Hepatocyte (in vitro differentiated cells): Measurements from ENCODE around the gene PTPN3. TPM values are rescaled to one million over a fixed set of nuclear protein-coding genes. Genes with fewer than 3 reads are reported as not detected.

Experiments used
- DNase-seq: peaks from one replicate; pipeline ENCODE4 v3.0.0-alpha.2; 2016; ENCODE audit warnings: low spot score
- H2AFZ ChIP-seq: fragments of 200-600 bp; sonication (generic); 2 replicates; pipeline ENCODE4 v1.6.0; 2016; ENCODE audit warnings: antibody characterized with exemption, mild to moderate bottlenecking
- H3K27ac ChIP-seq: fragments of 200-600 bp; sonication (generic); 2 replicates; pipeline ENCODE4 v1.5.1; 2016; ENCODE audit warnings: mild to moderate bottlenecking
- H3K27me3 ChIP-seq: fragments of 200-600 bp; sonication (generic); 2 replicates; pipeline ENCODE4 v1.6.1; 2016
- H3K36me3 ChIP-seq: fragments of 200-600 bp; sonication (generic); replicated peaks from 2 replicates; pipeline ENCODE4 v1.5.1; 2016; ENCODE audit warnings: low read depth; ENCODE audit not compliant: insufficient read depth
- H3K4me1 ChIP-seq: fragments of 200-600 bp; sonication (generic); 2 replicates; pipeline ENCODE4 v1.5.1; 2016; ENCODE audit warnings: mild to moderate bottlenecking, moderate library complexity; ENCODE audit not compliant: insufficient read depth
- H3K4me2 ChIP-seq: fragments of 200-600 bp; sonication (generic); 2 replicates; pipeline ENCODE4 v1.6.0; 2016
- H3K4me3 ChIP-seq: fragments of 200-600 bp; sonication (generic); 2 replicates; pipeline ENCODE4 v1.5.1; 2016; ENCODE audit warnings: mild to moderate bottlenecking
- H3K79me2 ChIP-seq: fragments of 200-600 bp; sonication (generic); 2 replicates; pipeline ENCODE4 v1.6.0; 2017; ENCODE audit warnings: mild to moderate bottlenecking
- H3K9me2 ChIP-seq: fragments of 200-600 bp; sonication (generic); replicated peaks from 2 replicates; pipeline ENCODE4 v1.6.0; 2017; ENCODE audit warnings: mild to moderate bottlenecking; ENCODE audit not compliant: insufficient read depth
- H3K9me3 ChIP-seq: fragments of 200-600 bp; sonication (generic); 2 replicates; pipeline ENCODE4 v1.5.1; 2016; ENCODE audit warnings: low read depth, mild to moderate bottlenecking
- H4K20me1 ChIP-seq: fragments of 200-600 bp; sonication (generic); 2 replicates; pipeline ENCODE4 v1.6.0; 2016; ENCODE audit warnings: mild to moderate bottlenecking; ENCODE audit not compliant: insufficient read depth, poor library complexity, severe bottlenecking
- EZH2 ChIP-seq: fragments of 200-600 bp; sonication (generic); IDR thresholded peaks from 2 replicates; pipeline ENCODE4 v1.6.1; 2016; ENCODE audit warnings: antibody characterized with exemption, mild to moderate bottlenecking, borderline replicate concordance
- EZH2phosphoT487 ChIP-seq: fragments of 200-600 bp; sonication (generic); IDR thresholded peaks from one replicate; pipeline ENCODE4 v1.6.1; 2018; ENCODE audit warnings: antibody characterized with exemption, mild to moderate bottlenecking, low read depth, moderate library complexity; ENCODE audit not compliant: unreplicated experiment, severe bottlenecking
- WGBS: methylation state at CpG from one replicate; pipeline ENCODE4 v1.1.6; 2016; ENCODE audit warnings: low lambda C conversion rate; ENCODE audit errors: missing lambda C conversion rate; 5-methylcytosine and 5-hydroxymethylcytosine counted together
- polyA plus RNA-seq: library from polyadenylated mRNA; unstranded; fragments of >200 nt; fragmentation: Nextera tagmentation; extraction: Ambion mirVana; gene quantifications from 2 replicates; pipeline ENCODE4 v1.2.1, GENCODE V29; 2016
- total RNA-seq: library from RNA; depleted of rRNA; stranded (reverse); fragments of >200 nt; gene quantifications from 2 replicates; pipeline ENCODE4 v1.2.3, GENCODE V29; 2014
- TF ChIP-seq, protein P1 (sequence below): fragments of 200-600 bp; sonication (generic); IDR thresholded peaks from 2 replicates; pipeline ENCODE4 v1.5.1; 2016; ENCODE audit warnings: antibody characterized with exemption, mild to moderate bottlenecking; ENCODE audit not compliant: poor library complexity

Gene PTPN3
- total and polyA plus RNA-seq, 2 experiments from 2014 or later = 4.4 to 12.1 TPM

DNA sequence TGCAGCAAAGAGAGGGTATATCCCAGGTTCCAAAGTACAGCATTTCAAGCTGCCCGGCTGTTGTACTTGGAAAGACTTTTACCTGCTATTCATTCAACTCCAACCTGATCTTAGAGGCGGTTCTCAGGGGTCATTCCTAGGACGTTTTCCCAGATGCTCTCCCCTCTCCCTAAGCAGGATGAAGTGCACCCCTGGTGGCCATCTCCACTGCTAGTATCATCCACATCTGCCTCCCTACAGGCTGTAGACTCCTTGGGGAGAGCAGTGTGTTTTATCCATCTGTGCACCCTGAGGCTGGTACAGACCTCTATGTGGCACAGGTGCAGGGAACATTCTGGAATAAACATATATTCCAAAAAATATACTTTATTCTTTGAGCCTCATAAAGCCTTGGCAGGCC, 56.8 kb downstream of the PTPN3 start:
- Histone ChIP-seq H3K27me3 (no peaks in the 10 kb centered on the region), H3K9me3 (no peaks in the 10 kb centered on the region), H3K9me2 (no peaks in the 10 kb centered on the region), H3K4me2 (no peak overlapping the region), H3K27ac (peak overlapping the region; percentile 47), H3K4me3 (no peak overlapping the region), H3K79me2 (no peaks in the 10 kb centered on the region), H3K4me1 (no peaks in the 10 kb centered on the region), H2AFZ (no peak overlapping the region), H3K36me3 (no peaks in the 10 kb centered on the region), H4K20me1 (no peaks in the 10 kb centered on the region)
- DNase-seq = peak; percentile 17
- 47% methylated on average over 3 of the region's 3 CpGs for WGBS
- TF ChIP-seq, protein P1, sequence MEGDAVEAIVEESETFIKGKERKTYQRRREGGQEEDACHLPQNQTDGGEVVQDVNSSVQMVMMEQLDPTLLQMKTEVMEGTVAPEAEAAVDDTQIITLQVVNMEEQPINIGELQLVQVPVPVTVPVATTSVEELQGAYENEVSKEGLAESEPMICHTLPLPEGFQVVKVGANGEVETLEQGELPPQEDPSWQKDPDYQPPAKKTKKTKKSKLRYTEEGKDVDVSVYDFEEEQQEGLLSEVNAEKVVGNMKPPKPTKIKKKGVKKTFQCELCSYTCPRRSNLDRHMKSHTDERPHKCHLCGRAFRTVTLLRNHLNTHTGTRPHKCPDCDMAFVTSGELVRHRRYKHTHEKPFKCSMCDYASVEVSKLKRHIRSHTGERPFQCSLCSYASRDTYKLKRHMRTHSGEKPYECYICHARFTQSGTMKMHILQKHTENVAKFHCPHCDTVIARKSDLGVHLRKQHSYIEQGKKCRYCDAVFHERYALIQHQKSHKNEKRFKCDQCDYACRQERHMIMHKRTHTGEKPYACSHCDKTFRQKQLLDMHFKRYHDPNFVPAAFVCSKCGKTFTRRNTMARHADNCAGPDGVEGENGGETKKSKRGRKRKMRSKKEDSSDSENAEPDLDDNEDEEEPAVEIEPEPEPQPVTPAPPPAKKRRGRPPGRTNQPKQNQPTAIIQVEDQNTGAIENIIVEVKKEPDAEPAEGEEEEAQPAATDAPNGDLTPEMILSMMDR = peak; percentile 11
- TF ChIP-seq EZH2phosphoT487 = no peak

DNA sequence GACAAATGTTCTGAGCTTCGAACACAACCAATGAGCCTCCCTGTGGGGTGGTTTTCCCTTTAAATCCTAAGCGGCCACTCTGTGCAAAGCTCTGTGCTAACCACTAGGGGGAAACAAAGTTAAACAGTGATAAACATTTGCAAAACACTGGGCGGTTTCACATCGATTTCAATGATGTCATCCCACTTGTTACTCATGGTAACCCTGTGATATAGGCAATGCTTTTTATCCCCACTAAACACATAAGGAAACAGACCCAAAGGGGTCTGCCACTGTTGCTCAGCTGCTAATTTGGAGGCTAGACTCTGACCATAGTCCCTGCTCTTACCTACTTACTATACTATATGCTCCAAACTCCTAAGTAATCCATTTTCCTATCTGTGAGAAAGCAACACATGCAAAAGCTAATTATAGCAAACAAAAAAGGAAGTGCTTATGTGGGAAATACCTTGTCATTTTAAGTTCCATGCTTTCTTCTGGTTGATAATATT, 57.3 kb downstream of the PTPN3 start:
- Histone ChIP-seq H3K79me2 (no peaks in the 10 kb centered on the region), H2AFZ (no peak overlapping the region), H4K20me1 (no peaks in the 10 kb centered on the region), H3K4me3 (no peak overlapping the region), H3K4me2 (peak overlapping the region; percentile 22), H3K27me3 (no peaks in the 10 kb centered on the region), H3K4me1 (no peaks in the 10 kb centered on the region), H3K27ac (peak overlapping the region; percentile 47), H3K36me3 (no peaks in the 10 kb centered on the region), H3K9me3 (no peaks in the 10 kb centered on the region), H3K9me2 (no peaks in the 10 kb centered on the region)
- WGBS = 12% methylated on average over 4 of the region's 4 CpGs
- DNase-seq = peak; percentile 84
- no peak for TF ChIP-seq EZH2phosphoT487
- TF ChIP-seq, protein P1 = peak; percentile 79
- no peak for TF ChIP-seq EZH2

DNA sequence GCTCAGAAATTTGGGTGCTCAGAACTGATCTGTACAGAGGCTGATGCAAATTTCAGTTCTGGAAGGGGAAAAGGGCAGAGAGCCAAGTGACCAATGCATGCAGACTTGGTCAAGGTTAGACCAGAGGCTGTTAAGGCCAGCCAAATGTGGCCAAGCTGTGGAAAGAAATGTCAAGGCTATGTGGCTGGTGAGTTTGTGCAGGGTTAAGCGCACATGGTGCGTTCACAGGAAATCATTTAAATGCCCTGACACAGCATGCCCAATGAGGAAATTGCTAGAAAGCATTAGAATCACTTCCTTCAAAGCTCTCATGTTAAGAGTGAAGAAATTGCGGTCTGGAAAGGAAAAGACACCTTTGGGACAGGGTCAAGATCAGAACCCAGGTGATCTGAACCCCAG, 58.0 kb downstream of the PTPN3 start:
- Histone ChIP-seq H3K9me2 (no peaks in the 10 kb centered on the region), H3K27me3 (no peaks in the 10 kb centered on the region), H2AFZ (no peak overlapping the region), H3K9me3 (no peaks in the 10 kb centered on the region), H3K79me2 (no peaks in the 10 kb centered on the region), H3K4me3 (no peak overlapping the region), H3K4me2 (no peak overlapping the region), H3K27ac (no peak overlapping the region), H3K4me1 (no peaks in the 10 kb centered on the region), H4K20me1 (no peaks in the 10 kb centered on the region), H3K36me3 (no peaks in the 10 kb centered on the region)
- 87% methylated on average over 3 of the region's 3 CpGs for WGBS
- no peak for DNase-seq
- TF ChIP-seq EZH2 = no peak
- TF ChIP-seq, protein P1 = no peak
- no peak for TF ChIP-seq EZH2phosphoT487
